Raji (cell line): ENCODE measurements around the gene TMEM167B.

Experiments
- POLR2A ChIP-seq: IDR thresholded peaks from 2 replicates; pipeline ENCODE4 v1.6.1; 2011; ENCODE audit warnings: low read depth, low read length, control low read depth; ENCODE audit not compliant: insufficient read depth

TMEM167B gene

DNA sequence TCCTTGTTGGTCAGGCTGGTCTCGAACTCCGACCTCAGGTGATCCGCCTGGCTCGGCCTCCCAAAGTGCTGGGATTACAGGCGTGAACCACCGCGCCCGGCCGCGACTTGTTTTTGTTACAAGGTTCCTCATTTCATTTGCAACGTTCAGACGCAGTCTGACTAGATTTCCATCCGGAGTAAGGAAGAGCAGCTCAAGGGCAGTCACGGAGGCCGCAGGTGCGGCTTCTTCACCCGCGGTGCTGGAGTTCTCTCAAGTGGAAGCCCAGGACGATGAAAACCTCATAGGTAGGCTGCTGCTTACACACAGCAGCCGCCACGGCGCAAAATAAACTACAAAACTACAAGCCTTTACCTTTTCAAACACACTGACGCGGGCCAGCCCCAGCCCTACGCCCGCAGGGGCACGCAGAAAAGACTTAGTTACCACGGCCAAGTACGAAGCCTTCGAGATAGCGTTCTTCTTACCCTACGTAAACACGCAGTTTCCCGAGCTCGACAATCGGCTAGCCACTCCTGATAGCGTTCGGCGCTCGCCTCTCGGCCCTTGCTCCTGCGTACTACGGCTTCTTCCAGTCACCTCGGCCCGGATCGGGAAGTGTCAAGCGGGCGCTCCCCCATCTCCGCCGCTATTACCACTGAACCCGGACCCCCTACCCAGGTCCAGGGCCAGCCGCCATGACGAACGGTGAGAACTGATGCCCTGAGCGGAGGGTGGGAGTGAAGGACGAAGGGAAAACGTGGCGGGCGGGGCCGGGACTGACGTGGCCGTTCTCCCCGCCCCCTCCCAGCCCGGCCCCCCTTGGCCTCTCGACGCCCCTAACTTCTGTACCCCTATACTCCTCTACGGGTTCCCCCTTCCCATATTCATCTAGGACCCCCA lies at the start of gene TMEM167B:
TSS of gene TMEM167B (plus strand) at position 569 of the 882 bp plus-strand sequence. CDS start at position 678, 109 bp downstream.
- peak; percentile 67 for TF ChIP-seq POLR2A

DNA sequence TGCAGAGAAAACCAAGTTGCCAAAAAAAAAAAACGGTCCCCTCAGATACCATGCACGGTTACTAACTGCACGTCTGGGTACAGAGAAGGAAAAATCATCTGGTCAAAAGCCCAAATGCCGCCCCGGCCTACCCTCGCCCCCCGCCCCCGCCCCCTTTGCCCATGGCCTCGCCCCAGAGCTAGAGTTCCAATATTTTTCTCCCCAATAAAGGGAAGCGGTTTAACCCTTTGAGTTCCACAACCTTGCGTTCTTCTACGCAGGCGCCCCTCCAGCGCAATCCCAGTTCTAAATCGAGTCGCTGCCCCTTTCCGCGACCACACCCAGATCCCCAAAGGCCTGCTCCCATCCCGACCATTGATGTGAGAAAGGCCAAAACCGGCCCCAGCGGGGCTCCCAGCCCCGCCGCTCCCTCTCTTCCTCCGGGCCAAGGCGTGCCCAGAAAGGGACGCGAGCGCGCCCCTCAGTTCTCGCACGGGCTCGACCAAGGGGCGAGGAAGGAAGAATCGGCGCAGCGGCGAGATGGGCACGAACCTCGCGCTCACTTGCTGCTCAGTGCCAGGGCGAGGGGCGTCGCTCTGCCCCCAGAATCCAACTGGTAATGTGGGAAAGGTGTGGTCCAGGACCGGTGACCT lies 49.5 kb upstream of the TMEM167B start:
- no peak for TF ChIP-seq POLR2A

DNA sequence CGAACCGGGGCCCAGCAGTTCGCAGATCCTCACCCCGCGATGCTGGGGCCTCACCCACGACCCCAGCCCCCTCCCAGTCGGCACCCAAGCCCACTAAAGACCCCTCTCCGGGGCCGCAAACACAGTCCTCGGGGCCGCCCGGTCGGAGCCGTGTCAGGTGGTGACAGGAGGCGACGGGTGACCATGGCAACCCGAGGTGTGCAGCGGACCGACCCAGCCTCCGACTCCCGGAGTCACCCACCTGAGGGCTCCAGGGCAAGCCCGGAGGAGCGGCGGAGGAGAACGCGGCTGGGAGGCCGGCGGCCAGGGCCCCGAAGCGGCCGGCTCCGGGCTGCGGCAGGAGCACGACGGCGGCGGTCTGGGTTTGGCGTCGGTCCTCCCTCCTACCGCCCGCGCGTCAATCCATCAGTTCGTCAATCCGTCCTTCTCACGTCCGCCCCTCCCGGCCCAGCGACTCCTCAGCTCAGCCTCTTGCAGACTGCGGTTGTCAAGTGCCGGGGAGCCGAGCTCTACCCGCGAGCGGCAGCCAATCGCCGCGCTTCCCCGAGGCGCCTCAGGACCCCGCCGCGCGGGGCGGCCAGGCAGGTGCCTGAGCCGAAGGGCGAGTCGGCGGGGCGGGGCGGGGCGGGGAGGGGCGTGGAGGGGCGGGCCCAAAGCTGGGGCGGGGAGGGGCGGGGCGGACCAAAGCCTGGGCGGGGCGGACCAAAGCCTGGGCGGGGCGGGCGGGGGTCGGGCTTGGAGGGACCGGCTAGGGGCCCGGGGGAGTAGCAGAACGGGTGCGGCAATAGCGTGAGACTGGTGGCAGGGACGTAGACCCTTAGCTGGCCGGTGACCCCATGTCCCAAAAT lies 48.7 kb upstream of the TMEM167B start, which contains the start of gene WDR47:
TSS of gene WDR47 (minus strand) at position 482 of the 848 bp plus-strand sequence. CDS start 18,590 bp downstream, outside the sequence.
- peak; percentile 98 for TF ChIP-seq POLR2A

DNA sequence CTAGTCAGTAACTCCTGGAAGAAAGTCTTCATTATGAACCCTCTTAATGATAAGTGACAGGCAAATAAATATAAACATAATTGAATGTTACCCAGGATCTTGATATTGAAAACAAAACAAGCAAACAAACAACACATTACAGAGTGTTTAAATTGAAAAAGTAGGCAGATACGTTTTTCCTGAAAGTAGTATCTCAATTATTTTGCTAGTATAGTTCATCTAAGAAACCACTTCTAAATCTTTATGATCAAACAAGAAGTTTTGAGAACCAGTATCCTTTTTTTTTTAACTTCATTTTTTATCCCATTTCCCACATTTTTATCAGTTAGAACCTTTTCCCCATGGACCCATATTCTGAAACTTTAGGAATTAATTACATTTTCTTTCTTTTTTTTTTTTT lies 45.0 kb upstream of the TMEM167B start:
- no peak for TF ChIP-seq POLR2A

DNA sequence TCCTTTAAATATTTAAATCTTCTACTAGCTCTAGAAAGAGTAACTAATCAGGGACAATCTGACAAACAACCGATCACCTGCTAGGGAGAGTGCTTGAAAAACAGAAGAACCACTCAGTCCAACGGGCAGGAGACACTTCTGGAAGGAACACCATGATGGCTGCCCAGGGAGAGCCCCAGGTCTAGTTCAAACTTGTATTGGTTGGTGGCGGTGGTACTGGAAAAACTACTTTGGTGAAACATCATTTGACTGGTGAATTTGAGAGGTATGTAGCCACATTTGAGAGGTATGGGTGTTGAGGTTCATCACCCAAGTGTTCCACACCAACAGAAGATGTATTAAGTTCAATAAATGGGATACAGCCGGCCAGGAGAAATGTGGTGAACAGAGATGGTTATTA lies 43.9 kb upstream of the TMEM167B start:
- no peak for TF ChIP-seq POLR2A

DNA sequence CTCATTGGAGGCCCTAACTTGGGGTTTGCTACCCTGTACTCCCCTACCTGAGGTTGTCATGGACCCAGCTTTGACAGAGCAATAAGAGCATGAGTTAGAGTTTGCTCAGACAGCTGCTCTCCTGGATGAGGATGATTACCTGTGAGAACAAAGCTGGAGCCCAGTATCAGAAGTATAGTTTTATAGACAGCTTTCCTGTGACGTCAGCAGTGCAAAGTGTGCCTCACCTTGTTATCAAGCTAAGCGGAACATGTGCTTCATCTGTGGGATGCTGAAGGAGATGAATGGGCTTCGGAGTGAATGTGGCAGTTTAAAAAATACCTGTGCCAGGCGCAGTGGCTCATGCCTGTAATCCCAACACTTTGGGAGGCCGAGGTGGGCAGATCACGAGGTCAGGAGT lies 43.2 kb upstream of the TMEM167B start:
- TF ChIP-seq POLR2A: no peak

DNA sequence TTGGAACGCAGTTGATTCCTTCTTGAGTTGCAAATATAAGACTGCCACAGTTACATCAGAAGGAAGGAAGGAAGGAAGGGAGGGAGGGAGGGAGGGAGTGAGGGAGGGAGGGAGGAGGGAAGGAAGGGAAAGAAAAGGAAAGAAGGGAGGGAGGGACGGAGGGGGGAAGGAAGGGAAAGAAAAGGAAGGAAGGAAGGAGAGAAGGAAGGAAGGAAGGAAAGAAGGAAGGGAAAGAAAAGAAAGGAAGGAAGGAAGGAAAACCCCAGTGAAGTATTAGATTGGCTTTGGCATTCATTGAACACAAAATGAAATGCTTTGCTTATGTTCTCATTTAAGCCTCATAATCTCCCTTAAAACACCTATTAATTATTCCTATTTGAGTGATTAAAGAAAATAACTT lies 42.2 kb upstream of the TMEM167B start:
- TF ChIP-seq POLR2A: no peak

DNA sequence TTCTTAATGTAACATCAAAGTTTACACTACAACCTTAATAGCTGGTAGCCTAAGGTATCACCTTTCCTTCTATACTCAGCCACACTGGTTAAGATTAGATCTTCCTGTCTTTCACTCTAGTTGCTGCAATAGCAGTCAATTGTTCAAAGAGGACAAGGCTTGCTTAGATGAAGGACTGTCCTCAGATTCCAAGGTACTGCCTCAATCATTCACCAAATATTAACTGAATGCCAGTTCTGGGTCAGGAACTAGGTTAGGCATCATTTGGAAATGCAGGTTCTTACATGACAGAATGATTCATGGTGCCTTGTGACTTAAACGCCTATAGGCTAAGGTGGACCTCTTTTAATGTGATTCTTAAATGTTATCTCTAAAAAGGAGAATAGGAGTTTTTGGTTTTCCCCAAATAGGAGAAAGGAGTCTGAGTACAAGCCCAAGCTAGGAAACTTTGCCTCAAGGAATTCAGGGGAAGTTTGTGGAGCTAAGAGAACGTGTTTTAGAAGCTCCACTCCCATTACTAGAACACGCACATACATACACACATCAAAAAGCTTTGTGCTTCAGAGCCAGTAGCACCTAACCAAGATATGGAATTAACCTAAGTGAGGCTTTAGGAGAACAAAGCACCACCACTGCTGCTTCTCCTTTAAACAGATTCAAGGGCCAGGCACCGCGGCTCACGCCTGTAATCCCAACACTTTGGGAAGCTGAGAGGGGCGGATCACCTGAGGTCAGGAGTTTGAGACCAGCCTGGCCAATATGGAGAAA lies 40.2 kb upstream of the TMEM167B start:
- TF ChIP-seq POLR2A: no peak

DNA sequence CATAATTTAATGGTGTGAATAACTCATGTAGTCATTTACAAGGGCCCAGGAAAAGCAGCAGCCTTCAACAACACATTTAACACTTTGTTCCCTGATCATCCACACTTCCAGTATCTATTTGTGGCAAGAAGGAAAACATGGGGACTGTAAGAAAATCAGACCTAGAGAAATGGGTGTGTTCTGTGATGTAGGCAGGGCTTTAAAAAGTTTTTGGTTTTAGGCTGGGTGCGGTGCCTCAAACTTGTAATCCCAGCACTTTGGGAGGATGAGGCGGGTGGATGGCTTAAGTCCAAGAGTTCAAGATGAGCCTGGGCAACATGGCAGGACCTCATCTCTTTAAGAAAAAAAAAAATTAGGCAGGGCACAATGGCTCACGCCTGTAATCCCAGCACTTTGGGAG lies 34.5 kb upstream of the TMEM167B start:
- no peak for TF ChIP-seq POLR2A

DNA sequence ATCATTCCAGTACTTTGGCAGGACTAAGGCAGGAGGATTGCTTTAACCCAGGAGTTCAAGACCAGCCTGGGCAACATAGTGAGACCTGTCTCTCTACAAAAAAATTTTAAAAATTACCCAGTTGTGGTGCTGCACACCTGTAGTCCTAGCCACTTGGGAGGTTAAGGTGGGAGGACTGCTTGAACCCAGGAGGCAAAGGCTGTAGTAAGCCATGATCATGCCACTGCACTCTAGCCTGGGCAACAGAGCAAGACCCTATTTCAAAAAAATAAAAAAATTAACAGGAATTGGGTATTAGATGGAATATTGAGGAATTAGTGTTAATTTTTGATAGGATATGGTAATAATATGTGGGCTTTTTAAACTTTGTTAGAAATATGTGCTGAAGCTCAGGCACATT lies 31.5 kb upstream of the TMEM167B start:
- TF ChIP-seq POLR2A: no peak

DNA sequence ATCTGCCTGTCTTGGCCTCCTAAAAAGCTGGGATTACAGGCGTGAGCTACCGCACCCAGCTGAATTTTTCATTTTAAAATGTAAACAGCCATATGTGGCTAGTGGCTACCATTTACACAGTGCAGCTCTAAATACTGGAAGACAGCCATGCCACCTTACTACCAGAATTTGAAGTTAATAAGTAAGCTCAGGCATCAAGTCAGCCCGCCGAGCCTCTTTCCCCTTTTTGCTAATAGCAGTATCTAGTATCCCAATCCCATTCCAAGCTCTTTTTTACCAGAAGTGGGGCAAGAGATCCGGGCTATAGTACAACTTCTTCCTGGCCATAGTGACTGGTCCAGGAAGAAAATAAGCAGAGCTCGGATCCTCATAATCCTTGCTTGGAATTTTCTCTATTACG lies 29.9 kb upstream of the TMEM167B start:
- TF ChIP-seq POLR2A: no peak

DNA sequence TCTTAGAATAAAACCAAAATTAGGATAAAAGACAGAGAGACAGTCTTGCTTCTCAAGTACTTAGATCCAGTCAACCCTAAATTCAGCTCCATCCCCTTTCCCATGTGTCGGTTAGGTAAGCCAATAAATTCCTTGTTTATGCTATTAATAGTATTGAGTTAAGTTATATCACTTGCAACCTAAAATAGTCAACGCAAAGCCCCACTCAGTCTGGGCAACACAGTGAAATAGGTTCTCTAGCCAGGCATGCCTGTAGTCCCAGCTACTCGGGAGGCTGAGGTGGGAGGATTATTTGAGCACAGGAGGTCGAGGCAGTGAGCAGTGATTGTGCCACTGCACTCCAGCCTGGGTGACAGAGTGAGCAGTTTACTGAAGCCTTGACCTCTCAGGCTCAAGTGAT lies 29.4 kb upstream of the TMEM167B start:
- no peak for TF ChIP-seq POLR2A

DNA sequence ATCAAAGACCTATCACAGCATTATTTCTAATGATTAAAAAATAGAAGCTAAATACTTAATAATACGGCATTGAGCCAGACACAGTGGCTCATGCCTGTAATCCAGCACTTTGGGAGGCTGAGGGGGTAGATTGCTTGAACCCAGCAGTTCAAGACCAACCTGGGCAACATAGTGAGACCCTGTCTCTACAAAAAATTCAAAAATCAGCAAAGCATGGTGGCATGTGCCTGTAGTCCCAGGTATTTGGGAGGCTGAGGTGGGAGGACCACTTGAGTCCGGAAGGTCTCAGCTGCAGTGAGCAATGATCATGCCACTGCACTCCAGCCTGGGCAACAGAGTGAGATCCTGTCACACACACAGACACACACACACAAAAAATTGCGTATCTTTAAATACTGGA lies 25.4 kb upstream of the TMEM167B start:
- TF ChIP-seq POLR2A: no peak

DNA sequence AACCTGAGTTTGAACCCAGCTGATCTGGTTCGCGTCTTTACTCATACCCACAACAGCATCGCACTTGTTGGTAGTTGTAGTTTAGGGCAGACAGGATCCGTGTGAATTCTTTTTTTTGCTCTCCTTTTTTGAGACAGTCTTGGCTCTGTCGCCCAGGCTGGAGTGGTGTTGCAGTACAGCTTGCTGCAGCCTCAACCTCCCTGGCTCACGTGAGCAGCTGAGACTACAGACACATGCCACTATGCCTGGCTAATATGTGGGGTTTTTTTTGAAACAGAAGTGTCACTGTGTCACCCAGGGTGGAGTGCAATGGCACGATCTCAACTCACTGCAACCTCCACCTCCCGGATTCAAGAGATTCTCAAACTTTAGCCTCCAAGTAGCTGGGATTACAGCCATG lies 22.7 kb upstream of the TMEM167B start:
- no peak for TF ChIP-seq POLR2A

DNA sequence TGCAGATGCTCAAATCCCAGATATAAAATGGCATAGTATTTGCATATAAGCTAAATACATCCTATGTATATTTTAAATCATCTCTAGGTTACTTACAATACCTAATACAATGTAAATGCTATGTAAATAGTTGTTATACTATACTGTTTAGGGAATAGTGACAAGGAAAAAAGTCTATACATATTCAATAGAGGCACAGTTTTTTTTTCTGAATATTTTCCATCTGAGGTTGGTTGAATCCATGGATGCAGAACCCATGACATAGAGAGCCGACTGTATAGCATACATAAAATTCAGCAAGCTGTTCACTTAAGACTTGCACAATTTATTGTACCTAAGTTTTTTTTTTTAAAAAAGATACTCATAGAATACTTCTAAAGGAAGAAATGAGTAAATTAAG lies 21.3 kb upstream of the TMEM167B start:
- TF ChIP-seq POLR2A: no peak
